Measurements from ENCODE around the gene NENF.

DNA sequence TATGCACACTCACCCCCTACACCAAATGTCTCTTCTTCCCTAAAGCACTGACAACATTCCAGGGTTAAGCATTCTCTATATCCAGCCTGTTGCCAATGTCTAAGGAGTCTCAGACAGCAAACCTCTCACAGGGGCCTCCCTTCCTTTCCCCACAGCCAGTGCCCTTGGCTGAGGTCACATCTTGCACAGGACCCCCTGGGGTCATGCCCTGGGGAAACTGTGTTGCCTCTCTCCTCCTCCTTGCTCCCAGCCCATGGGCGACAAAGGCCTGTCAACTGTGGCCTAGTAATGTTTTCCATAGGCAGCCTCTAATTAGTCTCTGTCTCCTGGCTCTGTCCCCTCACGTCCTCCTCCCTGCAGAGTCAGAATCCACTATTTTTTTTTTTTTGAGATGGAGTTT is 54.6 kb downstream of the NENF start:
- TF ChIP-seq, protein P1, sequence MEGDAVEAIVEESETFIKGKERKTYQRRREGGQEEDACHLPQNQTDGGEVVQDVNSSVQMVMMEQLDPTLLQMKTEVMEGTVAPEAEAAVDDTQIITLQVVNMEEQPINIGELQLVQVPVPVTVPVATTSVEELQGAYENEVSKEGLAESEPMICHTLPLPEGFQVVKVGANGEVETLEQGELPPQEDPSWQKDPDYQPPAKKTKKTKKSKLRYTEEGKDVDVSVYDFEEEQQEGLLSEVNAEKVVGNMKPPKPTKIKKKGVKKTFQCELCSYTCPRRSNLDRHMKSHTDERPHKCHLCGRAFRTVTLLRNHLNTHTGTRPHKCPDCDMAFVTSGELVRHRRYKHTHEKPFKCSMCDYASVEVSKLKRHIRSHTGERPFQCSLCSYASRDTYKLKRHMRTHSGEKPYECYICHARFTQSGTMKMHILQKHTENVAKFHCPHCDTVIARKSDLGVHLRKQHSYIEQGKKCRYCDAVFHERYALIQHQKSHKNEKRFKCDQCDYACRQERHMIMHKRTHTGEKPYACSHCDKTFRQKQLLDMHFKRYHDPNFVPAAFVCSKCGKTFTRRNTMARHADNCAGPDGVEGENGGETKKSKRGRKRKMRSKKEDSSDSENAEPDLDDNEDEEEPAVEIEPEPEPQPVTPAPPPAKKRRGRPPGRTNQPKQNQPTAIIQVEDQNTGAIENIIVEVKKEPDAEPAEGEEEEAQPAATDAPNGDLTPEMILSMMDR (optimal IDR thresholded peaks at IDR 0.05 in 1 of 3, IDR thresholded peaks at IDR 0.05 in 1 of 3, conservative IDR thresholded peaks at IDR 0.05 in 1 of 3; ENCODE audit: extremely low read depth in 1 of 3, insufficient read depth in 2 of 3, low read length in 3 of 3): no peak
- TF ChIP-seq EZH2 (IDR thresholded peaks at IDR 0.05; ENCODE audit: low read length): no peak

Measured in keratinocyte (primary cell).